ENCODE results near the gene ZC3HAV1.

The ZC3HAV1 gene

DNA sequence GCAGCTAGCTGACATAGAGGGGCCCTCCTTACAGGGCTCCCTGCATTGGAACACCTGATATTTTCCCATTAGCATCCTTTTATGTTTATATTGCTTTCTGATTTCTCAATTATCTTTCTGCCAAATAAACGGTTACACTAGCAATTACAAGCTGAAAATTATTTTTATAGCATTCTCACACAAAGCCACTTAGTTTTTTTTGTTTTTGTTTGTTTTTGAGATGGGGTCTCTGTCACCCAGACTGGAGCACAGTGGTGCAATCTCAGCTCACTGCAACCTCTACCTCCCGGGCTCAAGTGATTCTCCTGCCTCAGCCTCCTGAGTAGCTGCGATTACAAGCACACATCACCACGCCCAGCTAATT lies 9.9 kb upstream of the ZC3HAV1 start:
- no peak for DNase-seq (ENCODE audit: low read depth)
- H3K4me3 ChIP-seq (ENCODE audit: low read depth, low read length): no peak overlapping the region
- TF ChIP-seq POLR2A (IDR thresholded peaks at IDR 0.05; ENCODE audit: extremely low read depth, insufficient read length) (no peak), MYC (IDR thresholded peaks at IDR 0.05; ENCODE audit: low read depth, low read length) (peak; percentile 20; the same call in 1 of the 2 replicates)

DNA sequence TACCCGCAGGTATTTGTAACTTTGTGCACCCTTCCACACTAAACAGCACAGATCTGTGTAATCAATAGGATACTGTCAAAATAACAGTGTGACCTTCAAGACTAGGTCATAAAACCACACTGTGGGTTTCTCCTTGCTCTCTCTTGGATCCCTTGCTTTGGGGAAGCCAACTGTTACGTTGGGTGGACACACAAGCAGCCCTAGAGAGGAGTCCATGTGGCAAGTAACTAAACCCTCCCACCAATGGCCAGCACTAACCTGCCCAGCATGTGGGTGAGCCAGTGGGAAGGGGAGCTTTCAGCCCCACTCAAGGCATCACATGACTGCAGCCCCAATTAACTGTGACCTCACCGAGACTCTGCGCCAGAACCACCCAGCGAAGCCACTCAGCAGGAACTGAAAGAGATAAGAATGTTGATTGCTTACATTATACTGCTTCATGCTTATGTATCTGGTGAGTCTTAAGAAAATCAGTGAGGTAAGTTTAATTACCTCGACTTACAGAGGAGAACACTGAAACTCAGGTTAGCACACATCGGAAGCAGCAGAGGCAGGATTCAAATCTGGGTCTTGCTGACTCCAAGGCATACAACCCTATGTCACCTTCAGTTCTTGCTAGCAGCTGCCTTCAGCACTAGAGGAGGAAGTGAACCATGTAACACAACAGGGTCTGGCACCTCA lies 9.4 kb upstream of the ZC3HAV1 start:
- TF ChIP-seq, protein P1, sequence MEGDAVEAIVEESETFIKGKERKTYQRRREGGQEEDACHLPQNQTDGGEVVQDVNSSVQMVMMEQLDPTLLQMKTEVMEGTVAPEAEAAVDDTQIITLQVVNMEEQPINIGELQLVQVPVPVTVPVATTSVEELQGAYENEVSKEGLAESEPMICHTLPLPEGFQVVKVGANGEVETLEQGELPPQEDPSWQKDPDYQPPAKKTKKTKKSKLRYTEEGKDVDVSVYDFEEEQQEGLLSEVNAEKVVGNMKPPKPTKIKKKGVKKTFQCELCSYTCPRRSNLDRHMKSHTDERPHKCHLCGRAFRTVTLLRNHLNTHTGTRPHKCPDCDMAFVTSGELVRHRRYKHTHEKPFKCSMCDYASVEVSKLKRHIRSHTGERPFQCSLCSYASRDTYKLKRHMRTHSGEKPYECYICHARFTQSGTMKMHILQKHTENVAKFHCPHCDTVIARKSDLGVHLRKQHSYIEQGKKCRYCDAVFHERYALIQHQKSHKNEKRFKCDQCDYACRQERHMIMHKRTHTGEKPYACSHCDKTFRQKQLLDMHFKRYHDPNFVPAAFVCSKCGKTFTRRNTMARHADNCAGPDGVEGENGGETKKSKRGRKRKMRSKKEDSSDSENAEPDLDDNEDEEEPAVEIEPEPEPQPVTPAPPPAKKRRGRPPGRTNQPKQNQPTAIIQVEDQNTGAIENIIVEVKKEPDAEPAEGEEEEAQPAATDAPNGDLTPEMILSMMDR (IDR thresholded peaks at IDR 0.05; ENCODE audit: low read depth, low read length): no peak
- TF ChIP-seq, protein P2, sequence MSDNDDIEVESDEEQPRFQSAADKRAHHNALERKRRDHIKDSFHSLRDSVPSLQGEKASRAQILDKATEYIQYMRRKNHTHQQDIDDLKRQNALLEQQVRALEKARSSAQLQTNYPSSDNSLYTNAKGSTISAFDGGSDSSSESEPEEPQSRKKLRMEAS (IDR thresholded peaks at IDR 0.05; ENCODE audit: low read depth, low read length): peak; percentile 24; the same call in 1 of the 2 replicates
- TF ChIP-seq POLR2A (IDR thresholded peaks at IDR 0.05; ENCODE audit: extremely low read depth, insufficient read length): no peak

DNA sequence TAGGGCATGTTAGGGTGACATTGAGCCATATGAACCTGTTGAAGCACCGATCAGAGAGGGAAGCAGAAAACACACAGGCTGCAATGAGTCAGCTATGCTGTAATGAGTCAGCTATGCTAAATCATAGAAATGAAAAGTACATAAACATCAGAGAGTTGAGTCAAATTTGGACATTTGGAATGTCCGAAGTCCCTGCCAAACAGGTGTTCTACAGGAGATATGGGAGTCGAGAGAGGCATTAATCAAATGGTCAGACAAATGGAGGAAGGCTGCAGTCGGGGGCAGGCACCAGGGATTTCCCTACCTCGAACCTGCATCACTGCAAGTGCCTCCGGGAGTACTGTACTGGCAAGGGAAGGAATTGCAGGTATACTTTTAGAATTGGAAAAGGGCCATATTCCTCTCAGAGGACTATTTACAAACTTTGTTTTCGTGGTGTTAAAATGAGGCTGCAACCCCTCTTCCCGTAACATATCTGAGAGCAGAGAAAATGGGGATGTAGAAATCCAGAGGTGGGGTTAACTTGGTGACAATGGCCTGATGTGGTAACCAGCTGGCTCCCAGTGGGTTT lies 8.8 kb upstream of the ZC3HAV1 start:
- DNase-seq (ENCODE audit: low read depth): peak; percentile 73

More for the DNA sequence above, 9.4 kb upstream of the ZC3HAV1 start:
- H3K4me3 ChIP-seq (ENCODE audit: low read depth, low read length): no peak overlapping the region
- DNase-seq (ENCODE audit: low read depth): peak; percentile 77

DNA sequence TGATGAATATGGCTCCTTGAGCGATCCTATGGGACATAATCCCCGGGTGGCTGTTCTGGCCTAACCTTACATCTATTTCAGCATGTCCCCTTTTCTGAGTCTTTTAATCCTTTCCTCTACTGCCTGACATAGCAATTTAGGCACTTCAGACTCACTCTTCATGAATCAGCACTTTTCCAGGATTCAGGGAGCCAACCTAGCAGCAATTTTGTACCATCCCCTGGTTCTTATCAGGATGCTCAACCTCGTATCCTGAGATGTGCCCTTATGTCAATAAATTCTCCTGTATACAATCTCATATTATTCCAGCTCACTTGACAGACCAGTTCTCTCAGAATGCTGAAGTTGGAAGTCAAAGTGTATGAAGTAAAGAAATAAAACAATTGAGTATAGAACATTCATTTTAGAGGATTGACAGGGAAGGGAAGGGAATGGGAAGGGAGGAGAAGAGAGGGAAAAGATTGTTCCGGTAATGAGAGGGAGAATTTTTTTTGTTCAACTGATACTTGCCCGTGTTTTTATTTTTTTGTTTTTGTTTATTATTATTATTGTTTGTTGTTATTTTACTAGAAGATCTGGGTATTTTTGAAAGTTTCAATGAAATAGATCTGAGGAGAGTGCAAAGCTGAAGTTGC lies 8.2 kb upstream of the ZC3HAV1 start:
- TF ChIP-seq, protein P1 (IDR thresholded peaks at IDR 0.05; ENCODE audit: low read depth, low read length): no peak
- TF ChIP-seq MYC (IDR thresholded peaks at IDR 0.05; ENCODE audit: low read depth, low read length) (no peak), POLR2A (IDR thresholded peaks at IDR 0.05; ENCODE audit: extremely low read depth, insufficient read length) (no peak)
- TF ChIP-seq, protein P2 (IDR thresholded peaks at IDR 0.05; ENCODE audit: low read depth, low read length): no peak
- H3K4me3 ChIP-seq (ENCODE audit: low read depth, low read length): no peak overlapping the region
- DNase-seq (ENCODE audit: low read depth): no peak

More for the DNA sequence above, 8.8 kb upstream of the ZC3HAV1 start:
- peak overlapping the region; percentile 27 for H3K4me3 ChIP-seq (ENCODE audit: low read depth, low read length)
- TF ChIP-seq, protein P1 (IDR thresholded peaks at IDR 0.05; ENCODE audit: low read depth, low read length): no peak
- no peak for TF ChIP-seq MYC (IDR thresholded peaks at IDR 0.05; ENCODE audit: low read depth, low read length)
- TF ChIP-seq, protein P2 (IDR thresholded peaks at IDR 0.05; ENCODE audit: low read depth, low read length): no peak
- no peak for TF ChIP-seq POLR2A (IDR thresholded peaks at IDR 0.05; ENCODE audit: extremely low read depth, insufficient read length)

DNA sequence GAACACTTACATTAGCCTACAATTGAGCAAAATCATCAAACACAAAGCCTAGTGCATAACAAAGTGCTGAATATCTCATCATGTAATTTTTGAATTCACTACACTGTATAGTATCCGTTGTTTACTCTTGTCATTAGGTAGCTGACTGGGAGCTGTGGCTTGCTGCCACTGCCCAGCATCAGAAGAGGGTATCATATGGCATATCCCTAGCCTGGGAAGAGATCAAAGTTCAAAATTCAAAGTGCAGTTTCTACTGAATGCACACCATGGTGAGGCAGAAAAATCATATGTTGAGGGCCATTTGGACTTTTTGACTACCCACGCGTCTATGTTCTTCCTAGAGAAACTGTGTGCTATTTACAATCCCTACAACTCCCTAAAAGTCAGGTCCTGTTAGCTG lies 7.5 kb upstream of the ZC3HAV1 start:
- no peak for DNase-seq (ENCODE audit: low read depth)
- no peak for TF ChIP-seq POLR2A (IDR thresholded peaks at IDR 0.05; ENCODE audit: extremely low read depth, insufficient read length)
- TF ChIP-seq, protein P2 (IDR thresholded peaks at IDR 0.05; ENCODE audit: low read depth, low read length): no peak
- TF ChIP-seq, protein P1 (IDR thresholded peaks at IDR 0.05; ENCODE audit: low read depth, low read length): no peak
- no peak for TF ChIP-seq MYC (IDR thresholded peaks at IDR 0.05; ENCODE audit: low read depth, low read length)
- no peak overlapping the region for H3K4me3 ChIP-seq (ENCODE audit: low read depth, low read length)

DNA sequence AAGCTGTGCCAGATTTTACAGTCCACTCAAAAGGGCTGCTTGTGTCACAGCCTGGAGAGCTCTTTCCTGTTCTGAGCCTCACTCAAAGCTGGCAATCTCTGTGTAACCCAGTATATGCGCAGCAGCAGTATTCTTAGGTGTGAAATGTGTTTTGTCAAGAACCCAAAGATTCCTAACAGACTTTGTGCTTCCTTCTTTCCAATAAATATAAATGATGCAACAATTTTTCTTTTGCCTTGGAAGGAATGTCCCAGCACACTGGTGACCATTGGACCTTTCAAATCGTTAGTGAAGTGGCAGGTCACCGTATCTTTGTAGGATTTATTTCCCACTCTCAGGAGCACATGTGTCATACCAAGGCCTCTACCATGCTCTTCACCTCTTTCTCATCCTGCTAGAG lies 5.6 kb upstream of the ZC3HAV1 start:
- no peak overlapping the region for H3K4me3 ChIP-seq (ENCODE audit: low read depth, low read length)
- DNase-seq (ENCODE audit: low read depth): no peak
- TF ChIP-seq, protein P1 (IDR thresholded peaks at IDR 0.05; ENCODE audit: low read depth, low read length): no peak
- TF ChIP-seq MYC (IDR thresholded peaks at IDR 0.05; ENCODE audit: low read depth, low read length) (no peak), POLR2A (IDR thresholded peaks at IDR 0.05; ENCODE audit: extremely low read depth, insufficient read length) (no peak)
- TF ChIP-seq, protein P2 (IDR thresholded peaks at IDR 0.05; ENCODE audit: low read depth, low read length): no peak

Data from NB4 (cell line).